Neural crest cell (in vitro differentiated cells): Measurements from ENCODE around the gene ZDHHC24. TPM values are rescaled to one million over a fixed set of nuclear protein-coding genes. Genes with fewer than 3 reads are reported as not detected.

Source experiments
- DNase-seq: peaks from one replicate; pipeline ENCODE4 v3.0.0; 2021; ENCODE audit warnings: low read depth, mixed read lengths, low spot score
- H3K27ac Mint-ChIP-seq: one replicate; pipeline ENCODE4 v1.8.0; 2021; ENCODE audit warnings: mild to moderate bottlenecking, mixed read lengths; ENCODE audit not compliant: unreplicated experiment
- H3K27me3 Mint-ChIP-seq: 2 replicates; pipeline ENCODE4 v1.8.0; 2021; ENCODE audit warnings: low read depth, mild to moderate bottlenecking, mixed read lengths
- H3K36me3 Mint-ChIP-seq: 2 replicates; pipeline ENCODE4 v1.8.0; 2021; ENCODE audit warnings: low read depth, mild to moderate bottlenecking, mixed read lengths
- H3K4me1 Mint-ChIP-seq: 2 replicates; pipeline ENCODE4 v1.8.0; 2021; ENCODE audit warnings: mixed read lengths
- H3K4me3 Mint-ChIP-seq: one replicate; pipeline ENCODE4 v1.8.0; 2021; ENCODE audit warnings: mild to moderate bottlenecking, mixed read lengths
- H3K9me3 Mint-ChIP-seq: 2 replicates; pipeline ENCODE4 v1.8.0; 2021; ENCODE audit warnings: mixed read lengths
- long read RNA-seq: library from polyadenylated mRNA; unstranded; transcript quantifications from one replicate; pipeline ENCODE4 v2.0.0, GENCODE V29; 2020
- total RNA-seq: library from RNA; stranded (reverse); gene quantifications from 2 replicates; pipeline ENCODE4 v1.2.1, GENCODE V29; 2021
- TF ChIP-seq, protein P1 (sequence below): fragments of 200-600 bp; sonication (generic); conservative IDR thresholded peaks from 2 replicates; pipeline ENCODE4 v1.5.0; 2021; ENCODE audit warnings: antibody characterized with exemption, mild to moderate bottlenecking

The ZDHHC24 gene, protein sequence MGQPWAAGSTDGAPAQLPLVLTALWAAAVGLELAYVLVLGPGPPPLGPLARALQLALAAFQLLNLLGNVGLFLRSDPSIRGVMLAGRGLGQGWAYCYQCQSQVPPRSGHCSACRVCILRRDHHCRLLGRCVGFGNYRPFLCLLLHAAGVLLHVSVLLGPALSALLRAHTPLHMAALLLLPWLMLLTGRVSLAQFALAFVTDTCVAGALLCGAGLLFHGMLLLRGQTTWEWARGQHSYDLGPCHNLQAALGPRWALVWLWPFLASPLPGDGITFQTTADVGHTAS
- 7.3 and 7.7 TPM in 2 replicates for total RNA-seq
- long read RNA-seq, full-length matches to known transcripts = 1 of 1 reads
- long read RNA-seq, partial matches to known transcripts = 0 of 1 reads
- long read RNA-seq, other reads (novel, unspliced or antisense) = 0 of 1 reads

GRCh38 chr11:66545701-66546367, at the start of gene ZDHHC24:
ZDHHC24 (minus strand) TSS chr11:66546048; CDS start chr11:66546003, 45 bp downstream.
- H3K9me3 Mint-ChIP-seq = no peaks in the 10 kb centered on the region
- TF ChIP-seq, protein P1, sequence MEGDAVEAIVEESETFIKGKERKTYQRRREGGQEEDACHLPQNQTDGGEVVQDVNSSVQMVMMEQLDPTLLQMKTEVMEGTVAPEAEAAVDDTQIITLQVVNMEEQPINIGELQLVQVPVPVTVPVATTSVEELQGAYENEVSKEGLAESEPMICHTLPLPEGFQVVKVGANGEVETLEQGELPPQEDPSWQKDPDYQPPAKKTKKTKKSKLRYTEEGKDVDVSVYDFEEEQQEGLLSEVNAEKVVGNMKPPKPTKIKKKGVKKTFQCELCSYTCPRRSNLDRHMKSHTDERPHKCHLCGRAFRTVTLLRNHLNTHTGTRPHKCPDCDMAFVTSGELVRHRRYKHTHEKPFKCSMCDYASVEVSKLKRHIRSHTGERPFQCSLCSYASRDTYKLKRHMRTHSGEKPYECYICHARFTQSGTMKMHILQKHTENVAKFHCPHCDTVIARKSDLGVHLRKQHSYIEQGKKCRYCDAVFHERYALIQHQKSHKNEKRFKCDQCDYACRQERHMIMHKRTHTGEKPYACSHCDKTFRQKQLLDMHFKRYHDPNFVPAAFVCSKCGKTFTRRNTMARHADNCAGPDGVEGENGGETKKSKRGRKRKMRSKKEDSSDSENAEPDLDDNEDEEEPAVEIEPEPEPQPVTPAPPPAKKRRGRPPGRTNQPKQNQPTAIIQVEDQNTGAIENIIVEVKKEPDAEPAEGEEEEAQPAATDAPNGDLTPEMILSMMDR = no peak
- no peaks in the 10 kb centered on the region for H3K36me3 Mint-ChIP-seq
- H3K4me1 Mint-ChIP-seq = peaks cover 25% of the 10 kb centered on the region
- peak; percentile 91 for DNase-seq
- H3K27ac Mint-ChIP-seq = no peak within 1 kb of the TSS
- peak within 1 kb of the TSS; percentile 89 for H3K4me3 Mint-ChIP-seq
- H3K27me3 Mint-ChIP-seq = peaks cover 23% of the 10 kb centered on the region

- H3K9me3 Mint-ChIP-seq = peaks cover 2% of the 10 kb centered on the region
- TF ChIP-seq, protein P1 = no peak
- peaks cover 4% of the 10 kb centered on the region for H3K36me3 Mint-ChIP-seq
- H3K4me1 Mint-ChIP-seq = peaks cover 24% of the 10 kb centered on the region
- no peaks in the 10 kb centered on the region for H3K27me3 Mint-ChIP-seq
- DNase-seq = no peak
- H3K27ac Mint-ChIP-seq = no peak overlapping the region
- peak overlapping the region; percentile 68 for H3K4me3 Mint-ChIP-seq
Observed at GRCh38 chr11:66595245-66595904, 49.5 kb upstream of the ZDHHC24 start.

DNA sequence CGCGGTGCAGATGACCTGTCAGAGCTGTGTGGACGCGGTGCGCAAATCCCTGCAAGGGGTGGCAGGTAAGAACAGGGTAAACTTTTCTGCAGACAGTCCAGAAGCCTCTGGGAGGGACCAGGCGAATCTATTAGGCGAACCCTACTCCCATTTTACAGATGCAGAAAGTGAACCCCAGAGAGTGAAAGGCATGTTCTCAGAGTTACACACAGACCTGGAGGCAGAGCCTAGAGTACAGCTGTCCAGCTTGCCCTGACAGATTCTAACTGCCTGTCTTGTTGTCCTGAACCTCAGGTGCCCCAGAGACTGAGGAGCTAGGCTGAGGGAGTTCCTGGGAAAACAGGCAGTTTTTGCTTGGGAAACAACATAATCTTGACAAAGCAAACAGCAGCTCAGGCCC, 47.8 kb upstream of the ZDHHC24 start:
- Mint-ChIP-seq H3K4me1 (peaks cover 24% of the 10 kb centered on the region), H3K4me3 (peak overlapping the region; percentile 96), H3K27ac (peak overlapping the region; percentile 99), H3K36me3 (peaks cover 4% of the 10 kb centered on the region), H3K9me3 (peaks cover 7% of the 10 kb centered on the region), H3K27me3 (no peaks in the 10 kb centered on the region)
- TF ChIP-seq, protein P1 = no peak
- DNase-seq = no peak

DNA sequence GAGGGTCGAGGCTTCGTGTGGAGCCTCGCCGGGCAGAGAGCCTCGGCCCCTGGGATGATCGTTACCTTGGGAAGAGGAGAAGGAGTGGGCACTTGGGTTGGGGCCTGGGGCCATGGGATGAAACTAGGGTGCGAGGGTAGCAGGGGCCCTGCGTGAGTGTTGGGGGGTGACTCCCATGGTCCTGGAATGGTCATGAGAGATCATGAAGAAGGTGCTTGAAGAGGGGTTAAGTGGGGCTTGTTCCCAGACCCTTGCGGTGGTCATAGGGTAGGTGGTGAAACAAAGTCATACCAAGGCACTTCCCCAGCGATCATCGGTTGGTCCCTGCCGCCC, 47.4 kb upstream of the ZDHHC24 start:
- peak; percentile 5 for DNase-seq
- peak overlapping the region; percentile 99 for H3K27ac Mint-ChIP-seq
- peaks cover 7% of the 10 kb centered on the region for H3K9me3 Mint-ChIP-seq
- H3K27me3 Mint-ChIP-seq = no peaks in the 10 kb centered on the region
- H3K4me3 Mint-ChIP-seq = peak overlapping the region; percentile 96
- TF ChIP-seq, protein P1 = no peak
- H3K4me1 Mint-ChIP-seq = peaks cover 24% of the 10 kb centered on the region
- H3K36me3 Mint-ChIP-seq = peaks cover 4% of the 10 kb centered on the region

- peaks cover 24% of the 10 kb centered on the region for H3K4me1 Mint-ChIP-seq
Observed at GRCh38 chr11:66592457-66593302, 46.8 kb upstream of the ZDHHC24 start, which contains the start of the genes CCDC87 and CCS. CCDC87 (minus strand) TSS chr11:66593063; CDS start chr11:66593015, 48 bp downstream. CCS (plus strand) TSS chr11:66593185; CDS start chr11:66593262, 77 bp downstream.

More at GRCh38 chr11:66592457-66593302, 46.8 kb upstream of the ZDHHC24 start, which contains the start of the genes CCDC87 and CCS:
- H3K36me3 Mint-ChIP-seq = peaks cover 4% of the 10 kb centered on the region
- peak within 1 kb of the TSS; percentile 99 for H3K27ac Mint-ChIP-seq
- peaks cover 7% of the 10 kb centered on the region for H3K9me3 Mint-ChIP-seq
- peak within 1 kb of the TSS; percentile 96 for H3K4me3 Mint-ChIP-seq
- peak; percentile 95 for DNase-seq
- no peaks in the 10 kb centered on the region for H3K27me3 Mint-ChIP-seq
- TF ChIP-seq, protein P1 = peak; percentile 74
